HCT116 (cell line): ENCODE data around the gene PM20D1.

Source experiments
- CEBPB ChIP-seq: IDR thresholded peaks from 2 replicates; pipeline ENCODE4 v1.6.1; 2012; ENCODE audit warnings: low read depth
- CTCF ChIP-seq, 3 experiments: fragments of 200-600 bp in 1 of 3; sonication (generic) in 1 of 3; IDR thresholded peaks in 2 of 3; conservative IDR thresholded peaks in 1 of 3; 2 replicates each; pipeline ENCODE4 v1.5.1; 2012 to 2017; ENCODE audit warnings: low read depth in 2 of 3, low read length in 2 of 3, antibody characterized with exemption in 1 of 3, borderline replicate concordance in 1 of 3, control low read depth in 1 of 3, mild to moderate bottlenecking in 1 of 3, mixed read lengths in 1 of 3, mixed run types in 1 of 3, moderate library complexity in 1 of 3; ENCODE audit not compliant: insufficient read depth in 1 of 3
- EGR1 ChIP-seq: IDR thresholded peaks from 2 replicates; pipeline ENCODE4 v1.6.1; 2012; ENCODE audit warnings: low read depth
- EZH2 ChIP-seq: fragments of 200-600 bp; sonication (generic); IDR thresholded peaks from 2 replicates; pipeline ENCODE4 v1.6.1; 2017; ENCODE audit warnings: antibody characterized with exemption, mixed run types
- EZH2phosphoT487 ChIP-seq: fragments of 200-600 bp; IDR thresholded peaks from 2 replicates; pipeline ENCODE4 v1.6.1; 2018; ENCODE audit warnings: antibody characterized with exemption, borderline replicate concordance
- FOSL1 ChIP-seq: IDR thresholded peaks from 2 replicates; pipeline ENCODE4 v1.6.1; 2012; ENCODE audit warnings: low read depth
- MAX ChIP-seq: IDR thresholded peaks from 2 replicates; pipeline ENCODE4 v1.6.1; 2012
- POLR2A ChIP-seq: IDR thresholded peaks from 2 replicates; pipeline ENCODE4 v1.7.0; 2011; ENCODE audit warnings: borderline replicate concordance; ENCODE audit not compliant: insufficient read depth, insufficient read length; ENCODE audit errors: extremely low read depth
- POLR2AphosphoS5 ChIP-seq: IDR thresholded peaks from 2 replicates; pipeline ENCODE4 v1.6.1; 2011; ENCODE audit warnings: mild to moderate bottlenecking, low read depth, low read length, moderate library complexity
- REST ChIP-seq: IDR thresholded peaks from 2 replicates; pipeline ENCODE4 v1.6.1; 2012; ENCODE audit warnings: low read depth
- SIN3A ChIP-seq: IDR thresholded peaks from 2 replicates; pipeline ENCODE4 v1.6.1; 2012; ENCODE audit warnings: low read depth
- TCF7L2 ChIP-seq: IDR thresholded peaks from 2 replicates; pipeline ENCODE4 v1.7.0; 2011; ENCODE audit warnings: borderline replicate concordance, inconsistent platforms; ENCODE audit not compliant: insufficient read depth, insufficient read length; ENCODE audit errors: extremely low read depth
- YY1 ChIP-seq: IDR thresholded peaks from 2 replicates; pipeline ENCODE4 v1.6.1; 2011; ENCODE audit warnings: low read length, low read depth, moderate library complexity, mild to moderate bottlenecking; ENCODE audit not compliant: insufficient replicate concordance; ENCODE audit errors: extremely low read depth
- ZFX ChIP-seq: fragments of 450-650 bp; IDR thresholded peaks from 2 replicates; pipeline ENCODE4 v1.6.1; 2017

- TF ChIP-seq EZH2 (no peak), YY1 (no peak), CTCF (IDR thresholded peaks at IDR 0.05 in 2 of 3, conservative IDR thresholded peaks at IDR 0.05 in 1 of 3; ENCODE audit: borderline replicate concordance in 1 of 3, insufficient read depth in 1 of 3, low read depth in 2 of 3, low read length in 2 of 3) (no peak), REST (no peak), TCF7L2 (no peak), POLR2A (no peak), SIN3A (no peak), POLR2AphosphoS5 (no peak), MAX (no peak), CEBPB (no peak), EZH2phosphoT487 (no peak), ZFX (no peak), FOSL1 (no peak), EGR1 (no peak)
These were observed 33.9 kb upstream of the PM20D1 start for GRCh38 chr1:205883792-205884191.
